ENCODE data around the gene DNAH12.

DNA sequence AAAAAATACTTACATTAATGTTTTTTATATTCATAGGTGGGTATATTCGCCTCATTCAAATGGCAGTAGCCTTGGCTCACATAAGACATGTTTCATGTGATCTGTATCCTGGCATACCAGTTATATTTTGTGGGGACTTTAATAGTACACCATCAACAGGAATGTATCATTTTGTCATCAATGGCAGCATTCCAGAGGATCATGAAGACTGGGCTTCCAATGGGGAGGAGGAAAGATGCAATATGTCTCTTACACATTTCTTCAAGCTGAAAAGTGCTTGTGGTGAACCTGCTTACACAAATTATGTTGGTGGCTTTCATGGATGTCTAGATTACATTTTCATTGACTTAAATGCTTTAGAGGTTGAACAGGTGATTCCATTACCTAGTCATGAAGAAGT, 15.4 kb upstream of the DNAH12 start:
- TF ChIP-seq, protein P1, sequence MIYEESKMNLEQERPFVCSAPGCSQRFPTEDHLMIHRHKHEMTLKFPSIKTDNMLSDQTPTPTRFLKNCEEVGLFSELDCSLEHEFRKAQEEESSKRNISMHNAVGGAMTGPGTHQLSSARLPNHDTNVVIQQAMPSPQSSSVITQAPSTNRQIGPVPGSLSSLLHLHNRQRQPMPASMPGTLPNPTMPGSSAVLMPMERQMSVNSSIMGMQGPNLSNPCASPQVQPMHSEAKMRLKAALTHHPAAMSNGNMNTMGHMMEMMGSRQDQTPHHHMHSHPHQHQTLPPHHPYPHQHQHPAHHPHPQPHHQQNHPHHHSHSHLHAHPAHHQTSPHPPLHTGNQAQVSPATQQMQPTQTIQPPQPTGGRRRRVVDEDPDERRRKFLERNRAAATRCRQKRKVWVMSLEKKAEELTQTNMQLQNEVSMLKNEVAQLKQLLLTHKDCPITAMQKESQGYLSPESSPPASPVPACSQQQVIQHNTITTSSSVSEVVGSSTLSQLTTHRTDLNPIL (CRISPR knock-in tag; IDR thresholded peaks at IDR 0.05; ENCODE audit: low read depth) = no peak
- TF ChIP-seq, protein P2, sequence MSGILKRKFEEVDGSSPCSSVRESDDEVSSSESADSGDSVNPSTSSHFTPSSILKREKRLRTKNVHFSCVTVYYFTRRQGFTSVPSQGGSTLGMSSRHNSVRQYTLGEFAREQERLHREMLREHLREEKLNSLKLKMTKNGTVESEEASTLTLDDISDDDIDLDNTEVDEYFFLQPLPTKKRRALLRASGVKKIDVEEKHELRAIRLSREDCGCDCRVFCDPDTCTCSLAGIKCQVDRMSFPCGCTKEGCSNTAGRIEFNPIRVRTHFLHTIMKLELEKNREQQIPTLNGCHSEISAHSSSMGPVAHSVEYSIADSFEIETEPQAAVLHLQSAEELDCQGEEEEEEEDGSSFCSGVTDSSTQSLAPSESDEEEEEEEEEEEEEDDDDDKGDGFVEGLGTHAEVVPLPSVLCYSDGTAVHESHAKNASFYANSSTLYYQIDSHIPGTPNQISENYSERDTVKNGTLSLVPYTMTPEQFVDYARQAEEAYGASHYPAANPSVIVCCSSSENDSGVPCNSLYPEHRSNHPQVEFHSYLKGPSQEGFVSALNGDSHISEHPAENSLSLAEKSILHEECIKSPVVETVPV (CRISPR knock-in tag; IDR thresholded peaks at IDR 0.05) = no peak
- TF ChIP-seq ZFP3 (CRISPR knock-in tag; IDR thresholded peaks at IDR 0.05) (no peak), RARB (CRISPR knock-in tag; IDR thresholded peaks at IDR 0.05) (no peak), ZNF8 (CRISPR knock-in tag; IDR thresholded peaks at IDR 0.05) (no peak), TOX (CRISPR knock-in tag; IDR thresholded peaks at IDR 0.05; ENCODE audit: borderline replicate concordance) (no peak), ZNF70 (CRISPR knock-in tag; IDR thresholded peaks at IDR 0.05) (no peak), ZC3H10 (CRISPR knock-in tag; IDR thresholded peaks at IDR 0.05) (no peak), OSR1 (CRISPR knock-in tag; IDR thresholded peaks at IDR 0.05) (no peak), BACH2 (CRISPR knock-in tag; IDR thresholded peaks at IDR 0.05; ENCODE audit: borderline replicate concordance) (no peak), ZNF565 (CRISPR knock-in tag; conservative IDR thresholded peaks at IDR 0.05; ENCODE audit: low read depth) (no peak), ISL1 (CRISPR knock-in tag; IDR thresholded peaks at IDR 0.05) (no peak)
- TF ChIP-seq, protein P3, sequence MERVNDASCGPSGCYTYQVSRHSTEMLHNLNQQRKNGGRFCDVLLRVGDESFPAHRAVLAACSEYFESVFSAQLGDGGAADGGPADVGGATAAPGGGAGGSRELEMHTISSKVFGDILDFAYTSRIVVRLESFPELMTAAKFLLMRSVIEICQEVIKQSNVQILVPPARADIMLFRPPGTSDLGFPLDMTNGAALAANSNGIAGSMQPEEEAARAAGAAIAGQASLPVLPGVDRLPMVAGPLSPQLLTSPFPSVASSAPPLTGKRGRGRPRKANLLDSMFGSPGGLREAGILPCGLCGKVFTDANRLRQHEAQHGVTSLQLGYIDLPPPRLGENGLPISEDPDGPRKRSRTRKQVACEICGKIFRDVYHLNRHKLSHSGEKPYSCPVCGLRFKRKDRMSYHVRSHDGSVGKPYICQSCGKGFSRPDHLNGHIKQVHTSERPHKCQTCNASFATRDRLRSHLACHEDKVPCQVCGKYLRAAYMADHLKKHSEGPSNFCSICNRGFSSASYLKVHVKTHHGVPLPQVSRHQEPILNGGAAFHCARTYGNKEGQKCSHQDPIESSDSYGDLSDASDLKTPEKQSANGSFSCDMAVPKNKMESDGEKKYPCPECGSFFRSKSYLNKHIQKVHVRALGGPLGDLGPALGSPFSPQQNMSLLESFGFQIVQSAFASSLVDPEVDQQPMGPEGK (CRISPR knock-in tag; IDR thresholded peaks at IDR 0.05; ENCODE audit: borderline replicate concordance) = no peak
- TF ChIP-seq, protein P4, sequence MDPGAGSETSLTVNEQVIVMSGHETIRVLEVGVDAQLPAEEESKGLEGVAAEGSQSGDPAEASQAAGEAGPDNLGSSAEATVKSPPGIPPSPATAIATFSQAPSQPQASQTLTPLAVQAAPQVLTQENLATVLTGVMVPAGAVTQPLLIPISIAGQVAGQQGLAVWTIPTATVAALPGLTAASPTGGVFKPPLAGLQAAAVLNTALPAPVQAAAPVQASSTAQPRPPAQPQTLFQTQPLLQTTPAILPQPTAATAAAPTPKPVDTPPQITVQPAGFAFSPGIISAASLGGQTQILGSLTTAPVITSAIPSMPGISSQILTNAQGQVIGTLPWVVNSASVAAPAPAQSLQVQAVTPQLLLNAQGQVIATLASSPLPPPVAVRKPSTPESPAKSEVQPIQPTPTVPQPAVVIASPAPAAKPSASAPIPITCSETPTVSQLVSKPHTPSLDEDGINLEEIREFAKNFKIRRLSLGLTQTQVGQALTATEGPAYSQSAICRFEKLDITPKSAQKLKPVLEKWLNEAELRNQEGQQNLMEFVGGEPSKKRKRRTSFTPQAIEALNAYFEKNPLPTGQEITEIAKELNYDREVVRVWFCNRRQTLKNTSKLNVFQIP (CRISPR knock-in tag; IDR thresholded peaks at IDR 0.05; ENCODE audit: borderline replicate concordance, low read depth) = no peak
